ENCODE results near the gene ANXA8. TPM values are rescaled to one million over a fixed set of nuclear protein-coding genes. Genes with fewer than 3 reads are reported as not detected.

The ANXA8 gene
- total and polyA plus RNA-seq, 2 donors: 6.9 to 23.2 TPM

- H3K27ac ChIP-seq (ENCODE audit: low read depth in 1 of 2, low read length in 1 of 2): peak overlapping the region; percentile 6 to 87
- 98% methylated on average over 2 of the region's 2 CpGs for WGBS
- no peak for DNase-seq (ENCODE audit: low read depth in 6 of 9, low spot score in 9 of 9)
- H3K4me1 ChIP-seq (ENCODE audit: control insufficient read depth in 2 of 2, insufficient read depth in 2 of 2, low read length in 2 of 2): peaks cover 29 to 70% of the 10 kb centered on the region in 2 donors
- H3K9me3 ChIP-seq (ENCODE audit: control insufficient read depth in 2 of 2, insufficient read depth in 1 of 2, low read length in 1 of 2): peaks cover 3 to 16% of the 10 kb centered on the region in 2 donors
- no peaks in the 10 kb centered on the region for H3K36me3 ChIP-seq (ENCODE audit: control insufficient read depth in 2 of 2, insufficient read depth in 2 of 2, low read length in 1 of 2)
- H3K27me3 ChIP-seq (ENCODE audit: control insufficient read depth in 2 of 2, insufficient read depth in 1 of 2, low read length in 1 of 2): no peaks in the 10 kb centered on the region
- H3K4me3 ChIP-seq (ENCODE audit: low read length in 2 of 2): no peak overlapping the region
Measured at GRCh38 chr10:47443145-47443544, 40.8 kb downstream of the ANXA8 start.

GRCh38 chr10:47442351-47442750 lies 41.6 kb downstream of the ANXA8 start:
- no peak for DNase-seq (ENCODE audit: low read depth in 6 of 9, low spot score in 9 of 9)
- Histone ChIP-seq H3K4me3 (ENCODE audit: low read length in 2 of 2) (no peak overlapping the region), H3K9me3 (ENCODE audit: control insufficient read depth in 2 of 2, insufficient read depth in 1 of 2, low read length in 1 of 2) (peaks cover 3 to 16% of the 10 kb centered on the region in 2 donors), H3K27ac (ENCODE audit: low read depth in 1 of 2, low read length in 1 of 2) (peak overlapping the region; percentile 38 to 87), H3K36me3 (ENCODE audit: control insufficient read depth in 2 of 2, insufficient read depth in 2 of 2, low read length in 1 of 2) (no peaks in the 10 kb centered on the region), H3K4me1 (ENCODE audit: control insufficient read depth in 2 of 2, insufficient read depth in 2 of 2, low read length in 2 of 2) (peaks cover 21 to 62% of the 10 kb centered on the region in 2 donors), H3K27me3 (ENCODE audit: control insufficient read depth in 2 of 2, insufficient read depth in 1 of 2, low read length in 1 of 2) (no peaks in the 10 kb centered on the region)
- WGBS: 98% methylated on average over 5 of the region's 5 CpGs

GRCh38 chr10:47441938-47442337 lies 42.0 kb downstream of the ANXA8 start:
- H3K27me3 ChIP-seq (ENCODE audit: control insufficient read depth in 2 of 2, insufficient read depth in 1 of 2, low read length in 1 of 2): no peaks in the 10 kb centered on the region
- 8% methylated on average over 4 of the region's 4 CpGs for WGBS
- DNase-seq (ENCODE audit: low read depth in 6 of 9, low spot score in 9 of 9): peak; percentile 65 to 94 (median 86)
- no peak overlapping the region for H3K4me3 ChIP-seq (ENCODE audit: low read length in 2 of 2)
- H3K9me3 ChIP-seq (ENCODE audit: control insufficient read depth in 2 of 2, insufficient read depth in 1 of 2, low read length in 1 of 2): peaks cover 3 to 16% of the 10 kb centered on the region in 2 donors
- peaks cover 18 to 58% of the 10 kb centered on the region in 2 donors for H3K4me1 ChIP-seq (ENCODE audit: control insufficient read depth in 2 of 2, insufficient read depth in 2 of 2, low read length in 2 of 2)
- H3K27ac ChIP-seq (ENCODE audit: low read depth in 1 of 2, low read length in 1 of 2): peak overlapping the region; percentile 38 to 87
- H3K36me3 ChIP-seq (ENCODE audit: control insufficient read depth in 2 of 2, insufficient read depth in 2 of 2, low read length in 1 of 2): no peaks in the 10 kb centered on the region

GRCh38 chr10:47440207-47440606 lies 43.7 kb downstream of the ANXA8 start:
- Histone ChIP-seq H3K9me3 (ENCODE audit: control insufficient read depth in 2 of 2, insufficient read depth in 1 of 2, low read length in 1 of 2) (peaks cover 1 to 9% of the 10 kb centered on the region in 2 donors), H3K27ac (ENCODE audit: low read depth in 1 of 2, low read length in 1 of 2) (no peak overlapping the region), H3K4me1 (ENCODE audit: control insufficient read depth in 2 of 2, insufficient read depth in 2 of 2, low read length in 2 of 2) (peaks cover 18 to 49% of the 10 kb centered on the region in 2 donors), H3K27me3 (ENCODE audit: control insufficient read depth in 2 of 2, insufficient read depth in 1 of 2, low read length in 1 of 2) (no peaks in the 10 kb centered on the region), H3K36me3 (ENCODE audit: control insufficient read depth in 2 of 2, insufficient read depth in 2 of 2, low read length in 1 of 2) (no peaks in the 10 kb centered on the region), H3K4me3 (ENCODE audit: low read length in 2 of 2) (no peak overlapping the region)
- WGBS: 97% methylated on average over 4 of the region's 4 CpGs
- DNase-seq (ENCODE audit: low read depth in 6 of 9, low spot score in 9 of 9): no peak

- Histone ChIP-seq H3K27me3 (ENCODE audit: control insufficient read depth in 2 of 2, insufficient read depth in 1 of 2, low read length in 1 of 2) (no peaks in the 10 kb centered on the region), H3K36me3 (ENCODE audit: control insufficient read depth in 2 of 2, insufficient read depth in 2 of 2, low read length in 1 of 2) (no peaks in the 10 kb centered on the region), H3K4me3 (ENCODE audit: low read length in 2 of 2) (no peak overlapping the region), H3K4me1 (ENCODE audit: control insufficient read depth in 2 of 2, insufficient read depth in 2 of 2, low read length in 2 of 2) (peaks cover 18 to 43% of the 10 kb centered on the region in 2 donors), H3K9me3 (ENCODE audit: control insufficient read depth in 2 of 2, insufficient read depth in 1 of 2, low read length in 1 of 2) (no peaks in the 10 kb centered on the region), H3K27ac (ENCODE audit: low read depth in 1 of 2, low read length in 1 of 2) (no peak overlapping the region)
- 79% methylated on average over 6 of the region's 6 CpGs for WGBS
- DNase-seq (ENCODE audit: low read depth in 6 of 9, low spot score in 9 of 9): no peak
Measured at GRCh38 chr10:47438857-47439474, 44.9 kb downstream of the ANXA8 start.

GRCh38 chr10:47435081-47435480 lies 48.8 kb downstream of the ANXA8 start:
- H3K9me3 ChIP-seq (ENCODE audit: control insufficient read depth in 2 of 2, insufficient read depth in 1 of 2, low read length in 1 of 2): no peaks in the 10 kb centered on the region
- no peak for DNase-seq (ENCODE audit: low read depth in 6 of 9, low spot score in 9 of 9)
- H3K27ac ChIP-seq (ENCODE audit: low read depth in 1 of 2, low read length in 1 of 2): no peak overlapping the region
- no peak overlapping the region for H3K4me3 ChIP-seq (ENCODE audit: low read length in 2 of 2)
- peaks cover 0 to 12% of the 10 kb centered on the region in 2 donors for H3K4me1 ChIP-seq (ENCODE audit: control insufficient read depth in 2 of 2, insufficient read depth in 2 of 2, low read length in 2 of 2)
- H3K27me3 ChIP-seq (ENCODE audit: control insufficient read depth in 2 of 2, insufficient read depth in 1 of 2, low read length in 1 of 2): no peaks in the 10 kb centered on the region
- H3K36me3 ChIP-seq (ENCODE audit: control insufficient read depth in 2 of 2, insufficient read depth in 2 of 2, low read length in 1 of 2): no peaks in the 10 kb centered on the region

- no peak for DNase-seq (ENCODE audit: low read depth in 6 of 9, low spot score in 9 of 9)
- Histone ChIP-seq H3K36me3 (ENCODE audit: control insufficient read depth in 2 of 2, insufficient read depth in 2 of 2, low read length in 1 of 2) (no peaks in the 10 kb centered on the region), H3K27me3 (ENCODE audit: control insufficient read depth in 2 of 2, insufficient read depth in 1 of 2, low read length in 1 of 2) (no peaks in the 10 kb centered on the region), H3K4me1 (ENCODE audit: control insufficient read depth in 2 of 2, insufficient read depth in 2 of 2, low read length in 2 of 2) (no peaks in the 10 kb centered on the region), H3K27ac (ENCODE audit: low read depth in 1 of 2, low read length in 1 of 2) (no peak overlapping the region), H3K4me3 (ENCODE audit: low read length in 2 of 2) (no peak overlapping the region), H3K9me3 (ENCODE audit: control insufficient read depth in 2 of 2, insufficient read depth in 1 of 2, low read length in 1 of 2) (no peaks in the 10 kb centered on the region)
- WGBS: 93% methylated on average over 4 of the region's 4 CpGs
Measured at GRCh38 chr10:47425813-47426419, 58.0 kb downstream of the ANXA8 start.

GRCh38 chr10:47424231-47424630 lies 59.7 kb downstream of the ANXA8 start:
- WGBS: 91% methylated on average over 8 of the region's 8 CpGs
- no peaks in the 10 kb centered on the region for H3K4me1 ChIP-seq (ENCODE audit: control insufficient read depth in 2 of 2, insufficient read depth in 2 of 2, low read length in 2 of 2)
- H3K27ac ChIP-seq (ENCODE audit: low read depth in 1 of 2, low read length in 1 of 2): no peak overlapping the region
- H3K27me3 ChIP-seq (ENCODE audit: control insufficient read depth in 2 of 2, insufficient read depth in 1 of 2, low read length in 1 of 2): no peaks in the 10 kb centered on the region
- no peaks in the 10 kb centered on the region for H3K9me3 ChIP-seq (ENCODE audit: control insufficient read depth in 2 of 2, insufficient read depth in 1 of 2, low read length in 1 of 2)
- H3K4me3 ChIP-seq (ENCODE audit: low read length in 2 of 2): no peak overlapping the region
- DNase-seq (ENCODE audit: low read depth in 6 of 9, low spot score in 9 of 9): no peak
- no peaks in the 10 kb centered on the region for H3K36me3 ChIP-seq (ENCODE audit: control insufficient read depth in 2 of 2, insufficient read depth in 2 of 2, low read length in 1 of 2)

GRCh38 chr10:47423476-47423875 lies 60.4 kb downstream of the ANXA8 start:
- no peaks in the 10 kb centered on the region for H3K27me3 ChIP-seq (ENCODE audit: control insufficient read depth in 2 of 2, insufficient read depth in 1 of 2, low read length in 1 of 2)
- H3K4me1 ChIP-seq (ENCODE audit: control insufficient read depth in 2 of 2, insufficient read depth in 2 of 2, low read length in 2 of 2): no peaks in the 10 kb centered on the region
- H3K36me3 ChIP-seq (ENCODE audit: control insufficient read depth in 2 of 2, insufficient read depth in 2 of 2, low read length in 1 of 2): no peaks in the 10 kb centered on the region
- 95% methylated on average over 4 of the region's 4 CpGs for WGBS
- H3K9me3 ChIP-seq (ENCODE audit: control insufficient read depth in 2 of 2, insufficient read depth in 1 of 2, low read length in 1 of 2): no peaks in the 10 kb centered on the region
- DNase-seq (ENCODE audit: low read depth in 6 of 9, low spot score in 9 of 9): no peak
- H3K27ac ChIP-seq (ENCODE audit: low read depth in 1 of 2, low read length in 1 of 2): no peak overlapping the region
- no peak overlapping the region for H3K4me3 ChIP-seq (ENCODE audit: low read length in 2 of 2)

Data from thymus (tissue), 11 donors.